ENCODE results near the gene TAS2R7. TPM values are rescaled to one million over a fixed set of nuclear protein-coding genes. Genes with fewer than 3 reads are reported as not detected.

The TAS2R7 gene
- total RNA-seq (2021) = not detected in 2 replicates
- Bru-seq, nascent RNA = percentile 33 among the genes with signal in this experiment
- BruChase-seq, experiment 1, labeled RNA remaining after a 2-hour chase = percentile 24 among the genes with signal in this experiment
- BruChase-seq, experiment 2, labeled RNA remaining after a 6-hour chase = percentile 36 among the genes with signal in this experiment
- long read RNA-seq = 0 reads

- POLR2A ChIA-PET (ENCODE audit: unreplicated experiment) = no interaction called here
- H3F3A ChIP-seq (ENCODE audit: insufficient read depth, low read depth) = no peaks in the 10 kb centered on the region
- intact Hi-C loops (cut with micrococcal nuclease; ENCODE audit: unreplicated experiment) = no loop called here
- H3K9me3 ChIP-seq (ENCODE audit: insufficient read depth, low read depth) = no peaks in the 10 kb centered on the region
- no peaks in the 10 kb centered on the region for H4K20me1 ChIP-seq (ENCODE audit: insufficient read depth)
- no peaks in the 10 kb centered on the region for H3K4me1 ChIP-seq (replicated peaks; ENCODE audit: insufficient read depth)
- no peaks in the 10 kb centered on the region for H3K79me2 ChIP-seq (ENCODE audit: low read depth)
- CTCF ChIA-PET = no interaction called here
- no TSS peak for BruUV-seq (replicated peaks)
- TF ChIP-seq EZH2 (IDR thresholded peaks at IDR 0.05; ENCODE audit: low read depth) = no peak
- no peak for TF ChIP-seq CTCF (conservative IDR thresholded peaks at IDR 0.05)
- no peak within 1 kb of the TSS for H3K4me3 ChIP-seq
- H3K4me2 ChIP-seq = no peak within 1 kb of the TSS
- no peak within 1 kb of the TSS for H3K27ac ChIP-seq
- DNase-seq = no peak
- no peaks in the 10 kb centered on the region for H3K36me3 ChIP-seq (ENCODE audit: low read depth)
- H3K27me3 ChIP-seq (ENCODE audit: insufficient read depth, low read depth) = no peaks in the 10 kb centered on the region
- no peaks in the 10 kb centered on the region for H3K9me2 ChIP-seq (ENCODE audit: insufficient read depth)
- no peak within 1 kb of the TSS for H2AFZ ChIP-seq
Observed at GRCh38 chr12:10802587-10802986, at the start of gene TAS2R7. TSS of gene TAS2R7 (minus strand) at chr12:10802627. CDS start at chr12:10802570, 57 bp downstream.

- Histone ChIP-seq H2AFZ (no peak overlapping the region), H3K36me3 (ENCODE audit: low read depth) (no peaks in the 10 kb centered on the region), H3K9me3 (ENCODE audit: insufficient read depth, low read depth) (peaks cover 8% of the 10 kb centered on the region), H3K27me3 (ENCODE audit: insufficient read depth, low read depth) (no peaks in the 10 kb centered on the region), H3K4me2 (no peak overlapping the region), H3K9me2 (ENCODE audit: insufficient read depth) (no peaks in the 10 kb centered on the region), H3K4me1 (replicated peaks; ENCODE audit: insufficient read depth) (no peaks in the 10 kb centered on the region), H3K27ac (no peak overlapping the region), H3K79me2 (ENCODE audit: low read depth) (no peaks in the 10 kb centered on the region), H3F3A (ENCODE audit: insufficient read depth, low read depth) (no peaks in the 10 kb centered on the region), H3K4me3 (no peak overlapping the region), H4K20me1 (ENCODE audit: insufficient read depth) (no peaks in the 10 kb centered on the region)
- CTCF ChIA-PET = no interaction called here
- TF ChIP-seq EZH2 (IDR thresholded peaks at IDR 0.05; ENCODE audit: low read depth) (no peak), CTCF (conservative IDR thresholded peaks at IDR 0.05) (no peak)
- no TSS peak for BruUV-seq (replicated peaks)
- POLR2A ChIA-PET (ENCODE audit: unreplicated experiment) = no interaction called here
- no peak for DNase-seq
- intact Hi-C loops (cut with micrococcal nuclease; ENCODE audit: unreplicated experiment) = no loop called here
Observed at GRCh38 chr12:10851243-10851858, 48.9 kb upstream of the TAS2R7 start.

GRCh38 chr12:10849425-10849878 lies 47.0 kb upstream of the TAS2R7 start, which contains the start of gene PRR4:
TSS of gene PRR4 (minus strand) at chr12:10849475. CDS start at chr12:10849437, 38 bp downstream.
- Histone ChIP-seq H3K36me3 (ENCODE audit: low read depth) (no peaks in the 10 kb centered on the region), H4K20me1 (ENCODE audit: insufficient read depth) (no peaks in the 10 kb centered on the region), H3K27ac (no peak within 1 kb of the TSS), H3K9me2 (ENCODE audit: insufficient read depth) (no peaks in the 10 kb centered on the region), H3F3A (ENCODE audit: insufficient read depth, low read depth) (no peaks in the 10 kb centered on the region), H2AFZ (no peak within 1 kb of the TSS), H3K4me2 (no peak within 1 kb of the TSS), H3K79me2 (ENCODE audit: low read depth) (no peaks in the 10 kb centered on the region), H3K4me1 (replicated peaks; ENCODE audit: insufficient read depth) (no peaks in the 10 kb centered on the region), H3K27me3 (ENCODE audit: insufficient read depth, low read depth) (no peaks in the 10 kb centered on the region), H3K4me3 (no peak within 1 kb of the TSS), H3K9me3 (ENCODE audit: insufficient read depth, low read depth) (no peaks in the 10 kb centered on the region)
- intact Hi-C loops (cut with micrococcal nuclease; ENCODE audit: unreplicated experiment) = no loop called here
- TF ChIP-seq EZH2 (IDR thresholded peaks at IDR 0.05; ENCODE audit: low read depth) = no peak
- no peak for TF ChIP-seq CTCF (conservative IDR thresholded peaks at IDR 0.05)
- ChIA-PET CTCF (no interaction called here), POLR2A (ENCODE audit: unreplicated experiment) (interaction anchor here (0.6 kb wide), 1 partner anchor 724 kb away, joined by 3 read pairs; no protein-coding TSS in a partner anchor)
- no TSS peak for BruUV-seq (replicated peaks)
- DNase-seq = no peak
